SK-N-MC (cell line): Measurements from ENCODE around the gene DRG1.

Experiments used
- DNase-seq: peaks from one replicate; pipeline ENCODE4 v3.0.0-alpha.2; 2011; ENCODE audit warnings: low read depth, low spot score
- H3K27ac ChIP-seq: fragments of 200-600 bp; sonication (generic); 2 replicates; pipeline ENCODE4 v1.5.1; 2016; ENCODE audit warnings: mixed run types
- H3K36me3 ChIP-seq: fragments of 200-600 bp; sonication (generic); 2 replicates; pipeline ENCODE4 v1.6.1; 2017; ENCODE audit warnings: antibody characterized with exemption, low read length, mixed read lengths; ENCODE audit not compliant: insufficient read depth
- H3K4me3 ChIP-seq: fragments of 200-600 bp; sonication (generic); 2 replicates; pipeline ENCODE4 v1.5.1; 2016
- H3K9ac ChIP-seq: fragments of 200-600 bp; sonication (generic); 2 replicates; pipeline ENCODE4 v1.8.0; 2017; ENCODE audit warnings: mixed run types, mixed read lengths; ENCODE audit not compliant: insufficient read length
- H3K9me3 ChIP-seq: fragments of 200-600 bp; sonication (generic); 2 replicates; pipeline ENCODE4 v1.6.1; 2017; ENCODE audit warnings: low read depth, mild to moderate bottlenecking, antibody characterized with exemption, low read length, moderate library complexity, mixed read lengths
- EZH2 ChIP-seq: fragments of 200-600 bp; sonication (generic); IDR thresholded peaks from one replicate; pipeline ENCODE4 v1.6.1; 2017; ENCODE audit warnings: antibody characterized with exemption
- FOXP2 ChIP-seq: optimal IDR thresholded peaks from 2 replicates; pipeline ENCODE3; 2011; ENCODE audit warnings: mild to moderate bottlenecking, moderate library complexity; ENCODE audit not compliant: insufficient read depth; ENCODE audit errors: extremely low read length, control extremely low read depth
- POLR2AphosphoS5 ChIP-seq: IDR thresholded peaks from 2 replicates; pipeline ENCODE4 v1.6.1; 2012; ENCODE audit warnings: mild to moderate bottlenecking, low read depth, low read length, borderline replicate concordance

Gene DRG1

DNA sequence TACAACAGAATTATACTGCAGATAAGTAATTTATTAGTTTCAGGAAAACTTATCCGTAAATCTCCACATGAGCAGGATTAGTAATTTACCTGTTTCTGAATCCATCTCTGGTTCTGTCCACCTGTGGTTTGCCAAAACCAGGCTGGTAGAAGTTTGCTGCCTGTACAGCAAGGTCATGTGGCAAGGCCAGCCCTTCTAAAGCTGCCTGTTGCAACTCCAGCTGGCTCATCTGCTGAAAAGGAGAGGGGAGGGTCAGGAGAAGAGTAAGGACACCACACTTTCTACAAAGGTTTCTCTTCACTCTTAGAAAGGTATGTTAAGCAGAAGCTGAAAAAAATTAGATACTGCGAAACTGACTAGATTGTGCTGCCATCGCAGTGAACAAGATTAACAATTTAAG lies 47.9 kb downstream of the DRG1 start:
- Histone ChIP-seq H3K4me3 (no peak overlapping the region), H3K9ac (no peak overlapping the region), H3K36me3 (peaks cover 55% of the 10 kb centered on the region), H3K27ac (no peak overlapping the region), H3K9me3 (no peaks in the 10 kb centered on the region)
- no peak for DNase-seq
- TF ChIP-seq EZH2 (no peak), FOXP2 (no peak), POLR2AphosphoS5 (no peak)

DNA sequence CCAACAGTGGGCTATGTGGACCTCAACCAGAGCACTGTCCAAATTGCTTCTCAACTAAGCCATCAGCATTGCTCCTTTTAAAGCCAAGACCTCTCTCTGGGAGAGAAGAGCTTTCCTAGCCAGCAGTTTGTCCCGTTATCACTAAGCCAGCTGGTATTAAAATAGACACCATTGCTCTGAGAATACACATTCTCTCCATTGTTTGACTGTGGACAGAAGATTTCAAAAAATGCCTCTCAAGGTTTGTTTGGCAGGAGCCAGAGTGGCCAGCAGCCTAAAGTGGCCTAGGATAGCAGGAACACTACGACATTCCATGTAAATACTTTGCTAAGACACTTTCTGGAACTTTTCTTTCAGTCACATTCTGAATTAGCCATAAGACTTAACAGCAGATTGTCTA lies 49.0 kb downstream of the DRG1 start:
- no peaks in the 10 kb centered on the region for H3K9me3 ChIP-seq
- H3K27ac ChIP-seq = no peak overlapping the region

GRCh38 chr22:31449506-31449905 lies 50.1 kb downstream of the DRG1 start:
- TF ChIP-seq EZH2 (no peak), POLR2AphosphoS5 (no peak)
- no peak overlapping the region for H3K9ac ChIP-seq
- H3K27ac ChIP-seq = no peak overlapping the region
- no peaks in the 10 kb centered on the region for H3K9me3 ChIP-seq
- peaks cover 57% of the 10 kb centered on the region for H3K36me3 ChIP-seq
- no peak for DNase-seq
- H3K4me3 ChIP-seq = no peak overlapping the region

More for the DNA sequence above, 49.0 kb downstream of the DRG1 start:
- Histone ChIP-seq H3K36me3 (peaks cover 55% of the 10 kb centered on the region), H3K4me3 (no peak overlapping the region), H3K9ac (no peak overlapping the region)
- no peak for TF ChIP-seq POLR2AphosphoS5
- TF ChIP-seq EZH2 = no peak
- no peak for TF ChIP-seq FOXP2
- no peak for DNase-seq

- H3K36me3 ChIP-seq = peaks cover 57% of the 10 kb centered on the region
- no peak overlapping the region for H3K9ac ChIP-seq
- H3K4me3 ChIP-seq = no peak overlapping the region
- H3K27ac ChIP-seq = no peak overlapping the region
- TF ChIP-seq POLR2AphosphoS5 = no peak
- no peak for TF ChIP-seq FOXP2
- no peak for TF ChIP-seq EZH2
- H3K9me3 ChIP-seq = no peaks in the 10 kb centered on the region
- no peak for DNase-seq
These were observed 52.5 kb downstream of the DRG1 start for GRCh38 chr22:31451709-31452571.

DNA sequence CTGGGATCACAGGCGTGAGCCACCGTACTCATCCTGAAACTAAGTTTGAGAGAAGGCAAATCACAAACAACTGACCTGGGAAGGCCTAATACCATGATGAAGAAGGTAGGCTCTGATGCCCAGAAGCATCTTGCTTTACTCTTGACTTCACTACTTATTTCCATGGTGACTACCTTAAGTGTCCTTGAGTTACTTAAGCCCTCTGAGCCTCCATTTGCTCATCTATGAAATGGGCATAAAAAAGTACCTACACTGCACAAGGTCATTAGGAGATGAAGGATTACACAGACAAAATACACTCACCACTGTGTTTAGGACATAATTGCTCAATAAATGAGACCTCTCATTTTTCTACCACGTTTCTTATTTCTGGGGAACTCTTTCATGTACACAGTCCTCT lies 62.3 kb downstream of the DRG1 start:
- H3K9ac ChIP-seq = no peak overlapping the region
- H3K27ac ChIP-seq = no peak overlapping the region
- TF ChIP-seq FOXP2 (no peak), EZH2 (no peak), POLR2AphosphoS5 (no peak)
- no peak for DNase-seq
- no peak overlapping the region for H3K4me3 ChIP-seq
- H3K9me3 ChIP-seq = no peaks in the 10 kb centered on the region
- peaks cover 83% of the 10 kb centered on the region for H3K36me3 ChIP-seq

GRCh38 chr22:31465307-31465706 lies 65.9 kb downstream of the DRG1 start:
- peaks cover 78% of the 10 kb centered on the region for H3K36me3 ChIP-seq
- no peak overlapping the region for H3K27ac ChIP-seq
- no peak for DNase-seq

GRCh38 chr22:31474743-31475142 lies 75.3 kb downstream of the DRG1 start:
- TF ChIP-seq POLR2AphosphoS5 (no peak), FOXP2 (no peak), EZH2 (no peak)
- H3K9ac ChIP-seq = no peak overlapping the region
- no peak overlapping the region for H3K4me3 ChIP-seq
- no peak overlapping the region for H3K27ac ChIP-seq
- DNase-seq = no peak
- peaks cover 69% of the 10 kb centered on the region for H3K36me3 ChIP-seq
- no peaks in the 10 kb centered on the region for H3K9me3 ChIP-seq

More at GRCh38 chr22:31465307-31465706, 65.9 kb downstream of the DRG1 start:
- no peak overlapping the region for H3K9ac ChIP-seq
- TF ChIP-seq FOXP2 = no peak
- no peak for TF ChIP-seq EZH2
- no peak for TF ChIP-seq POLR2AphosphoS5
- no peak overlapping the region for H3K4me3 ChIP-seq
- no peaks in the 10 kb centered on the region for H3K9me3 ChIP-seq

GRCh38 chr22:31475800-31476199 lies 76.4 kb downstream of the DRG1 start:
- TF ChIP-seq EZH2 (no peak), FOXP2 (no peak), POLR2AphosphoS5 (no peak)
- Histone ChIP-seq H3K36me3 (peaks cover 73% of the 10 kb centered on the region), H3K9me3 (no peaks in the 10 kb centered on the region), H3K9ac (no peak overlapping the region), H3K4me3 (no peak overlapping the region), H3K27ac (no peak overlapping the region)
- DNase-seq = no peak
